NCI-H446 (cell line): Measurements from ENCODE around the gene MXD4.
"Not testable (repeated sequence)": the region's sequence is repeated elsewhere in the genome, so short reads cannot be mapped to it uniquely, and the experiment has no call there.

Source experiments
- DNase-seq, 2 experiments: peaks; one replicate each; lab custom pipeline; 2025; lab: John Stamatoyannopoulos, UW

MXD4 gene

GRCh38 chr4:2219233-2219760 lies 42.6 kb downstream of the MXD4 start:
- DNase-seq, result no peak

- no peak for DNase-seq
Observed at GRCh38 chr4:2218436-2218835, 43.5 kb downstream of the MXD4 start.

DNA sequence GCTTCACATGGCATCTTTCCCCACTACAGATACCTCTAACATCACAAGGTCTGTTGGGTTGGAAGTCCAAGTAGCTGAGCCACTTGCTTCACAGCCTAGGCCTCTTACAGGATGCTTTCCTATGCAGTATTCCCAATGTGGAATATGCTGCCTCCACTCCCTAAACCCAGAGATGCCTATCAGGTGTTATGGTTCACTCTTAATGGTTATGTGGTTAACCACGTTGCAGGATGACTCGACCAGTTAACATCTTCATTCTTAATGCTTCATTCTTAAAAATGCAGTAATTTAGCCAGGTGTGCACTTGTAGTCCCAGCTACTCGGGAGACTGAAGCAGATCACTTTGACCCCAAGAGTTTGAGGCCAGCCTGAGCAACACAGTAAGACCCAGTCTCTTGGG lies 44.2 kb downstream of the MXD4 start:
- no peak for DNase-seq

DNA sequence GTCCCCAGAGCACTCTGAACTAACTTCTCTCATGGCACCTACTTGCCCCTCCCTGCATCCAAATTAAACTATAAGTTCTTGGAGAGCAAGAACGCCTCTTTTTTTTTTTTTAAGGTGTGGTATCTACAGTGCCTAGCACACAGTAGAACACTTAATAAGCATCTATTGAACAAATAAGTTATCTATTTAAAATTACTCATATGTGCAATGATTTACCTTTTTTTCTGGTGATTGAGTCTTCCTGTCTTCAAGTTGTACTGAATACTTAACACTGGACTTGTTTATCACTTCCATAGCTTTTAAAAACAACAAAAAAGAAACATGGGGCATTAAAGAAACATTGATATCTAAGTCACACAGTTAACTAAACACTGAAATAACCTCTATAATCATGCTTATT lies 49.1 kb downstream of the MXD4 start:
- DNase-seq, result no peak

- DNase-seq, result not testable (repeated sequence)
Observed at GRCh38 chr4:2202789-2203188, 59.1 kb downstream of the MXD4 start.
